CD4-positive, alpha-beta T cell (primary cell): Measurements from ENCODE around the gene CDC42BPA. TPM values are rescaled to one million over a fixed set of nuclear protein-coding genes. Genes with fewer than 3 reads are reported as not detected.

Experiments used
- ATAC-seq: fragments of 200-7000 bp; cut with Tn5 transposase; one replicate; pipeline ENCODE4 v1.10.0; 2022; ENCODE audit warnings: mild to moderate bottlenecking; ENCODE audit not compliant: poor library complexity
- CTCF ChIA-PET: fragments of 350-600 bp; sonication (Branson Sonifier 250); formaldehyde crosslinking; loops from one replicate; lab custom pipeline; 2021; ENCODE audit warnings: antibody characterized with exemption, inconsistent platforms; lab: Charles Lee
- POLR2A ChIA-PET: fragments of 350-600 bp; sonication (Branson Sonifier 250); formaldehyde crosslinking; loops from one replicate; lab custom pipeline; 2021; ENCODE audit warnings: antibody characterized with exemption, inconsistent platforms; lab: Charles Lee
- DNase-seq, 14 experiments: peaks; one replicate each; pipeline ENCODE4 v3.0.0-alpha.2; 2013 to 2020; ENCODE audit warnings: mixed read lengths in 2 of 14
- H3K27ac ChIP-seq, 2 donors: one replicate each; pipeline versions ENCODE4 v1.5.1 to v1.7.0; 2013; ENCODE audit warnings: low read length in 2 of 2, low read depth in 1 of 2, mild to moderate bottlenecking in 1 of 2
- H3K27me3 ChIP-seq, 2 experiments: 1 replicate in 1 of 2; 2 replicates in 1 of 2; pipeline versions ENCODE4 v1.6.1 to v1.7.0; 2013; ENCODE audit warnings: low read length in 2 of 2, control low read depth in 1 of 2, mild to moderate bottlenecking in 1 of 2, moderate library complexity in 1 of 2; ENCODE audit not compliant: insufficient read depth in 2 of 2, control insufficient read depth in 1 of 2
- H3K36me3 ChIP-seq: one replicate; pipeline ENCODE4 v1.6.1; 2013; ENCODE audit warnings: low read length, control low read depth; ENCODE audit not compliant: insufficient read depth
- H3K4me1 ChIP-seq: one replicate; pipeline ENCODE4 v1.6.1; 2013; ENCODE audit warnings: low read length, control low read depth; ENCODE audit not compliant: insufficient read depth
- H3K4me3 ChIP-seq: one replicate; pipeline ENCODE4 v1.5.1; 2013; ENCODE audit warnings: mild to moderate bottlenecking, low read length, moderate library complexity
- H3K9me3 ChIP-seq, 2 experiments: 1 replicate in 1 of 2; 2 replicates in 1 of 2; pipeline versions ENCODE4 v1.6.1 to v1.7.0; 2013; ENCODE audit warnings: low read length in 2 of 2, mild to moderate bottlenecking in 2 of 2, control low read depth in 1 of 2, moderate library complexity in 1 of 2; ENCODE audit not compliant: control insufficient read depth in 1 of 2, insufficient read depth in 1 of 2
- H3K27ac Mint-ChIP-seq: one replicate; pipeline ENCODE4 v1.8.0; 2020; ENCODE audit warnings: mixed read lengths
- H3K27me3 Mint-ChIP-seq: one replicate; pipeline ENCODE4 v1.8.0; 2021; ENCODE audit warnings: mixed read lengths
- H3K36me3 Mint-ChIP-seq: one replicate; pipeline ENCODE4 v1.8.0; 2021; ENCODE audit warnings: low read depth, mixed read lengths
- H3K4me1 Mint-ChIP-seq: one replicate; pipeline ENCODE4 v1.8.0; 2021; ENCODE audit warnings: low read depth, mixed read lengths
- H3K4me3 Mint-ChIP-seq: one replicate; pipeline ENCODE4 v1.8.0; 2020; ENCODE audit warnings: mild to moderate bottlenecking, mixed read lengths
- H3K9me3 Mint-ChIP-seq: one replicate; pipeline ENCODE4 v1.8.0; 2020; ENCODE audit warnings: mixed read lengths
- CTCF ChIP-seq: fragments of 200-600 bp; IDR thresholded peaks from one replicate; pipeline ENCODE4 v1.8.0; 2022; ENCODE audit warnings: antibody characterized with exemption, mild to moderate bottlenecking
- intact Hi-C, 2 experiments: fragments of 100-400 bp; cut with DNase I in 1 of 2; cut with micrococcal nuclease in 1 of 2; formaldehyde crosslinking; loops; one replicate each; pipeline versions ENCODE4 v1.15.1 to v1.9.0; 2023 to 2025; cut with DNase I, micrococcal nuclease
- total RNA-seq, 174 experiments: library from RNA in 2 of 174; stranded (reverse) in 2 of 174; gene quantifications; one replicate each; pipeline ENCODE4 v1.2.3 and lab custom pipeline; 2021 to 2026

The CDC42BPA gene
- total RNA-seq, 2 experiments from 2014 or later: 2.2 to 3.0 TPM

GRCh38 chr1:227009937-227010336 is 308.4 kb downstream of the CDC42BPA start:
- Mint-ChIP-seq H3K4me1 (no peaks in the 10 kb centered on the region), H3K27ac (no peak overlapping the region), H3K4me3 (no peak overlapping the region), H3K36me3 (no peaks in the 10 kb centered on the region), H3K27me3 (no peaks in the 10 kb centered on the region), H3K9me3 (no peaks in the 10 kb centered on the region)
- no peaks in the 10 kb centered on the region for H3K9me3 ChIP-seq
- DNase-seq (no peak), ATAC-seq (no peak)
- H3K4me1 ChIP-seq: no peaks in the 10 kb centered on the region
- intact Hi-C loops: no loop called here
- H3K4me3 ChIP-seq: no peak overlapping the region
- peaks cover 0 to 3% of the 10 kb centered on the region in 2 experiments for H3K27me3 ChIP-seq
- no peak overlapping the region for H3K27ac ChIP-seq
- POLR2A ChIA-PET: no interaction called here
- CTCF ChIA-PET: no interaction called here
- H3K36me3 ChIP-seq: no peaks in the 10 kb centered on the region
- TF ChIP-seq CTCF: no peak

GRCh38 chr1:227006226-227006796 is 312.0 kb downstream of the CDC42BPA start:
- no peak for ATAC-seq
- Histone ChIP-seq H3K4me1 (no peaks in the 10 kb centered on the region), H3K27ac (no peak overlapping the region), H3K27me3 (peaks cover 0 to 3% of the 10 kb centered on the region in 2 experiments), H3K9me3 (no peaks in the 10 kb centered on the region), H3K4me3 (no peak overlapping the region), H3K36me3 (no peaks in the 10 kb centered on the region)
- no peaks in the 10 kb centered on the region for H3K9me3 Mint-ChIP-seq
- no peak overlapping the region for H3K4me3 Mint-ChIP-seq
- CTCF ChIA-PET: no interaction called here
- H3K4me1 Mint-ChIP-seq: no peaks in the 10 kb centered on the region
- intact Hi-C loops: no loop called here
- TF ChIP-seq CTCF: no peak
- H3K36me3 Mint-ChIP-seq: no peaks in the 10 kb centered on the region
- no peak overlapping the region for H3K27ac Mint-ChIP-seq
- no peaks in the 10 kb centered on the region for H3K27me3 Mint-ChIP-seq
- POLR2A ChIA-PET: no interaction called here
- DNase-seq: no peak

- Mint-ChIP-seq H3K9me3 (no peaks in the 10 kb centered on the region), H3K4me3 (no peak overlapping the region), H3K27me3 (no peaks in the 10 kb centered on the region), H3K27ac (no peak overlapping the region), H3K36me3 (no peaks in the 10 kb centered on the region), H3K4me1 (no peaks in the 10 kb centered on the region)
- peaks cover 0 to 3% of the 10 kb centered on the region in 2 experiments for H3K27me3 ChIP-seq
- H3K9me3 ChIP-seq: no peaks in the 10 kb centered on the region
- H3K4me3 ChIP-seq: no peak overlapping the region
- intact Hi-C loops: no loop called here
- POLR2A ChIA-PET: no interaction called here
- no peaks in the 10 kb centered on the region for H3K36me3 ChIP-seq
- H3K27ac ChIP-seq: no peak overlapping the region
- DNase-seq (no peak), ATAC-seq (no peak)
- H3K4me1 ChIP-seq: no peaks in the 10 kb centered on the region
- no peak for TF ChIP-seq CTCF
- CTCF ChIA-PET: no interaction called here
Measured at GRCh38 chr1:227004796-227005195, 313.5 kb downstream of the CDC42BPA start.
